ENCODE results near the gene PSMD5. TPM values are rescaled to one million over a fixed set of nuclear protein-coding genes. Genes with fewer than 3 reads are reported as not detected.

Gene PSMD5
- total RNA-seq, 1 donor: 32.6 TPM

GRCh38 chr9:120874226-120875194, 31.8 kb upstream of the PSMD5 start:
- Histone ChIP-seq H3K27ac (ENCODE audit: low read depth, low read length) (no peak overlapping the region), H3K4me2 (ENCODE audit: insufficient read depth, low read length) (no peak overlapping the region), H3K4me1 (ENCODE audit: insufficient read depth, low read length) (peaks cover 13% of the 10 kb centered on the region), H3K9me3 (ENCODE audit: low read depth, low read length) (no peaks in the 10 kb centered on the region), H3K36me3 (ENCODE audit: insufficient read depth, low read length) (peaks cover 18% of the 10 kb centered on the region), H3K27me3 (ENCODE audit: insufficient read depth, low read length) (no peaks in the 10 kb centered on the region), H3K4me3 (ENCODE audit: insufficient read depth, low read length) (no peak overlapping the region), H2AFZ (ENCODE audit: low read length) (no peak overlapping the region), H3K79me2 (ENCODE audit: insufficient read depth, low read length) (no peaks in the 10 kb centered on the region), H4K20me1 (ENCODE audit: insufficient read depth, low read length) (no peaks in the 10 kb centered on the region)
- DNase-seq (ENCODE audit: insufficient read length, low spot score, missing footprints): no peak
- TF ChIP-seq, protein P1, sequence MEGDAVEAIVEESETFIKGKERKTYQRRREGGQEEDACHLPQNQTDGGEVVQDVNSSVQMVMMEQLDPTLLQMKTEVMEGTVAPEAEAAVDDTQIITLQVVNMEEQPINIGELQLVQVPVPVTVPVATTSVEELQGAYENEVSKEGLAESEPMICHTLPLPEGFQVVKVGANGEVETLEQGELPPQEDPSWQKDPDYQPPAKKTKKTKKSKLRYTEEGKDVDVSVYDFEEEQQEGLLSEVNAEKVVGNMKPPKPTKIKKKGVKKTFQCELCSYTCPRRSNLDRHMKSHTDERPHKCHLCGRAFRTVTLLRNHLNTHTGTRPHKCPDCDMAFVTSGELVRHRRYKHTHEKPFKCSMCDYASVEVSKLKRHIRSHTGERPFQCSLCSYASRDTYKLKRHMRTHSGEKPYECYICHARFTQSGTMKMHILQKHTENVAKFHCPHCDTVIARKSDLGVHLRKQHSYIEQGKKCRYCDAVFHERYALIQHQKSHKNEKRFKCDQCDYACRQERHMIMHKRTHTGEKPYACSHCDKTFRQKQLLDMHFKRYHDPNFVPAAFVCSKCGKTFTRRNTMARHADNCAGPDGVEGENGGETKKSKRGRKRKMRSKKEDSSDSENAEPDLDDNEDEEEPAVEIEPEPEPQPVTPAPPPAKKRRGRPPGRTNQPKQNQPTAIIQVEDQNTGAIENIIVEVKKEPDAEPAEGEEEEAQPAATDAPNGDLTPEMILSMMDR (IDR thresholded peaks at IDR 0.05; ENCODE audit: extremely low read depth, low read depth, low read length): no peak

DNA sequence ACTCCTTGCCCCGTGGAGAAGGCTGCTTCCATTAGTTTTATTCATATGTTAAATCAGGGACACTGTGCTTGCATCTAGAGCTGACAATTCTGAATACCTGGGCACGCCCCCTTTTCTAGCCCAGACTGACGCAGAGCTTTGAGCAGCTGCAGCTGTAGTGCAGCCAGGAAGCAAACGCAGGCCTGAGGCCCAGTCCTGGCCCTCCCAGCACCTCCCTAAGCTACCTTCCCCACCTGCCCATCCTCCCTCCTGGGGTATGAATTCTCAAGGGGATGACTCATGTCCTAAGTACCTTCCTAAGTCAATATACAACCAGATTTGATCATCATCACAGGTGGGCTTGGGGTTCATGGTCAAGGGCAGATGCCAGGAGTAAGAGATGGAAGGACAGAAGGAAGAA, 30.8 kb upstream of the PSMD5 start:
- H2AFZ ChIP-seq (ENCODE audit: low read length): no peak overlapping the region
- no peaks in the 10 kb centered on the region for H3K79me2 ChIP-seq (ENCODE audit: insufficient read depth, low read length)
- H4K20me1 ChIP-seq (ENCODE audit: insufficient read depth, low read length): no peaks in the 10 kb centered on the region
- H3K27me3 ChIP-seq (ENCODE audit: insufficient read depth, low read length): no peaks in the 10 kb centered on the region
- H3K9me3 ChIP-seq (ENCODE audit: low read depth, low read length): no peaks in the 10 kb centered on the region
- H3K4me2 ChIP-seq (ENCODE audit: insufficient read depth, low read length): no peak overlapping the region
- no peak for DNase-seq (ENCODE audit: insufficient read length, low spot score, missing footprints)
- H3K36me3 ChIP-seq (ENCODE audit: insufficient read depth, low read length): peaks cover 18% of the 10 kb centered on the region
- H3K4me1 ChIP-seq (ENCODE audit: insufficient read depth, low read length): peaks cover 17% of the 10 kb centered on the region
- TF ChIP-seq, protein P1 (IDR thresholded peaks at IDR 0.05; ENCODE audit: extremely low read depth, low read depth, low read length): no peak
- no peak overlapping the region for H3K4me3 ChIP-seq (ENCODE audit: insufficient read depth, low read length)
- H3K27ac ChIP-seq (ENCODE audit: low read depth, low read length): no peak overlapping the region

DNA sequence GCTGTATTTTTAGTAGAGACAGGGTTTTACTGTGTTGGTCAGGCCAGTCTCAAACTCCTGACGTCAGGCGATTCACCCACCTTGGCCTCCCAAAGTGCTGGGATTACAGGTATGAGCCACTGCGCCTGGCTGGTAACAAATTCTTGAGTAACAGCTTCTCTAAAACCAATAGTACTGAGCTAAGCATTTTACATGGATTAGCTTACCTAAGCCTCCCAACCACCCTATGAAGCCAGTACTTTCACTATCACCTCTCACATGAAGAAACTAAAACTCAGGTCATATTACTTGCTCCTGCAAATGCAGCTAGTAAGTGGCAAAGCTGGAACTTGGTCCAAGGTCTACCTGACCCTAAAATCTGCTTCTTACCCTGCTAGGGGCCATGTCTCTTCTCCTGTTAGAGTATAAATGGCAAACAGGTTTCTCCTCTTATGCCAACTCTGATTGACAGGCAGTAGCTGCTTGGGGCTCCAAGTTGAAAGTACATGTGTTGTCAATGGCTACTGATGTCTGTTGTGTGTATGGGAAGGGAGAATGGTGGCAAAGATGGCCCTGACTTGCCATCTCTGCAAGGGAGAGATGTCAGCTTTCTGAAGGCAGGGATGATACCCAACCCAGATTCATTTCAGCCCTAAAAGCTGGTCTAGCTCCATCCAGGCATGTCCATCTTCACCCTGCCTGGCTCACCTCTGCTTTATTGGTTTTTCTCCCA, 30.2 kb upstream of the PSMD5 start:
- Histone ChIP-seq H3K36me3 (ENCODE audit: insufficient read depth, low read length) (peaks cover 18% of the 10 kb centered on the region), H3K27ac (ENCODE audit: low read depth, low read length) (no peak overlapping the region), H3K4me1 (ENCODE audit: insufficient read depth, low read length) (peaks cover 21% of the 10 kb centered on the region), H3K79me2 (ENCODE audit: insufficient read depth, low read length) (no peaks in the 10 kb centered on the region), H3K4me3 (ENCODE audit: insufficient read depth, low read length) (no peak overlapping the region), H3K27me3 (ENCODE audit: insufficient read depth, low read length) (no peaks in the 10 kb centered on the region), H3K9me3 (ENCODE audit: low read depth, low read length) (no peaks in the 10 kb centered on the region), H3K4me2 (ENCODE audit: insufficient read depth, low read length) (no peak overlapping the region), H4K20me1 (ENCODE audit: insufficient read depth, low read length) (no peaks in the 10 kb centered on the region), H2AFZ (ENCODE audit: low read length) (no peak overlapping the region)
- TF ChIP-seq, protein P1 (IDR thresholded peaks at IDR 0.05; ENCODE audit: extremely low read depth, low read depth, low read length): no peak
- no peak for DNase-seq (ENCODE audit: insufficient read length, low spot score, missing footprints)

DNA sequence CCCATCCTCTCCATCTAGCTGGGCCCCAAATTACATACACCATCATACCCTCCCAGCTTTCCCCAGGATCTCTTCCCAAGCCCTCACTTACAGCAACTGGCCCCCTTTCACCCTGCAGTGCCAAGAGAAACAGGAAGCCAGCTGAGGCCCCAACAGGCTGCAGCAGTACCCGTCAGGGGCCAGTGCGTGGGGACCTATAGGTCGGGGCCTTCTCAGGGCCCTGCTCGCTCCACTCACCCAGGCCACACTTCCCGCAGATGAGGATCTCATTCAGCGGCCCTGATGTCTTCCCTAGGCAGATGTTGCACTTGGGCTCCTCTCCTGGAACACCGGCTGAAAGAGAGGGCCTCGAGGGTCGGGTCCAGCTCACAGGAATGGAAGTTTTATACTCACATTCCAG, 27.5 kb upstream of the PSMD5 start:
- peaks cover 27% of the 10 kb centered on the region for H3K36me3 ChIP-seq (ENCODE audit: insufficient read depth, low read length)
- no peak overlapping the region for H3K27ac ChIP-seq (ENCODE audit: low read depth, low read length)
- H3K4me2 ChIP-seq (ENCODE audit: insufficient read depth, low read length): no peak overlapping the region
- TF ChIP-seq, protein P1 (IDR thresholded peaks at IDR 0.05; ENCODE audit: extremely low read depth, low read depth, low read length): no peak
- no peak overlapping the region for H3K4me3 ChIP-seq (ENCODE audit: insufficient read depth, low read length)
- no peaks in the 10 kb centered on the region for H4K20me1 ChIP-seq (ENCODE audit: insufficient read depth, low read length)
- H2AFZ ChIP-seq (ENCODE audit: low read length): peak overlapping the region; percentile 7
- H3K27me3 ChIP-seq (ENCODE audit: insufficient read depth, low read length): no peaks in the 10 kb centered on the region
- DNase-seq (ENCODE audit: insufficient read length, low spot score, missing footprints): no peak
- H3K79me2 ChIP-seq (ENCODE audit: insufficient read depth, low read length): no peaks in the 10 kb centered on the region
- H3K4me1 ChIP-seq (ENCODE audit: insufficient read depth, low read length): peaks cover 9% of the 10 kb centered on the region
- H3K9me3 ChIP-seq (ENCODE audit: low read depth, low read length): no peaks in the 10 kb centered on the region

All from osteoblast (primary cell).